Measurements from ENCODE around the gene GPR119. TPM values are rescaled to one million over a fixed set of nuclear protein-coding genes. Genes with fewer than 3 reads are reported as not detected.
A peak's percentile ranks its signal among the peaks of the same experiment; 100 is the strongest.

The GPR119 gene
- total and polyA plus RNA-seq, 2 of the 4 experiments (the other 2 are of a cell fraction), result not detected

DNA sequence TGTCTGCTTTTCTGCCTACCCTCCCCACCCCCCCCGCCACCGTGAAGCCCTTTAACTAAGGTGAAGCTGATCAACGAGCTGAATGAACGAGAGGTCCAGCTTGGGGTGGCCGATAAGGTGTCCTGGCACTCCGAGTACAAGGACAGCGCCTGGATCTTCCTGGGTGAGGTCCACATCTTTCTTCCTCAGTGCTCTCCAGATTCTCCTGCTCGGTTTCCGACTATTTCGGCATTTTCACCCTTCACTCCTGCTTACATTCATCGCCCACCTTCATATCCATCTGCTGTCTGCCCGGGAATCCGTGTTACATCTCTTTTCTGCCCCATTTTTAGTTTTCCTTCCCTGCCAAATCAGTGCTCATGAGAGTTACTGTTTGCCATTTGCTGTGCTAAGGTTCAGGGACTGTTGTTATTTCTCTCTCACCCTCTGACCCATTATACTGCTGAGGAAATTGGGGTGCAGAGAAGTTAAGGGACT lies 16.8 kb upstream of the GPR119 start:
- TSS peak; percentile 49 for BruUV-seq (replicated peaks)
- dilution Hi-C loops (cut with HindIII; ENCODE audit: low sequenced_read_pairs, unreplicated experiment), result no loop called here
- in situ Hi-C loops (cut with MboI; ENCODE audit: low sequenced_read_pairs), result no loop called here
- Histone ChIP-seq H2BK20ac (ENCODE audit: low read depth, low read length) (no peak overlapping the region), H3K9ac (ENCODE audit: low read depth, low read length) (peak overlapping the region; percentile 79), H3K14ac (replicated peaks; ENCODE audit: low read depth, low read length) (no peak overlapping the region; the same call in 1 of the 2 replicates), H2BK120ac (ENCODE audit: low read depth, low read length) (no peak overlapping the region), H2AFZ (replicated peaks; ENCODE audit: low read length, poor library complexity) (peak overlapping the region; percentile 87), H3K27ac (ENCODE audit: insufficient read depth, low read length) (peak overlapping the region; percentile 69; the same call in 1 of the 2 replicates), H2AK9ac (replicated peaks; ENCODE audit: low read depth, low read length, poor library complexity) (peak overlapping the region; percentile 69), H4K91ac (ENCODE audit: insufficient read depth, low read depth, low read length) (no peak overlapping the region; the same call in 1 of the 2 replicates), H2BK15ac (ENCODE audit: low read depth, low read length) (no peak overlapping the region), H2BK5ac (ENCODE audit: low read depth, low read length, poor library complexity, severe bottlenecking) (no peak overlapping the region), H4K8ac (ENCODE audit: low read depth in 2 of 2, low read length in 2 of 2) (peak overlapping the region; percentile 32 to 71; a peak in 1 of 4 replicates), H4K20me1 (ENCODE audit: insufficient read depth, low read length) (no peaks in the 10 kb centered on the region), H3K9me3 (ENCODE audit: control insufficient read depth, insufficient read depth, low read length) (no peaks in the 10 kb centered on the region), H3K4ac (ENCODE audit: low read depth, low read length) (peak overlapping the region; percentile 48), H3K27me3 (ENCODE audit: control insufficient read depth, insufficient read depth, low read length) (no peaks in the 10 kb centered on the region; the same call in 1 of the 2 replicates), H2AK5ac (ENCODE audit: low read depth, low read length) (no peak overlapping the region; the same call in 1 of the 2 replicates), H3K79me1 (ENCODE audit: low read depth in 1 of 2, low read length in 2 of 2) (peaks cover 3 to 10% of the 10 kb centered on the region in 2 experiments; a peak in 2 of 4 replicates), H3K18ac (ENCODE audit: low read depth, low read length) (no peak overlapping the region), H3K36me3 (ENCODE audit: control insufficient read depth, insufficient read depth, low read length) (peaks cover 9% of the 10 kb centered on the region; the same call in 1 of the 2 replicates), H3K9me1 (ENCODE audit: insufficient read depth, low read length) (no peaks in the 10 kb centered on the region), H3K4me3 (ENCODE audit: insufficient read depth, low read depth, low read length) (peak overlapping the region; percentile 87), H3K4me2 (ENCODE audit: low read depth, low read length) (peak overlapping the region; percentile 82), H3K23ac (ENCODE audit: low read depth, low read length) (peak overlapping the region; percentile 83; the same call in 1 of the 2 replicates), H3K4me1 (ENCODE audit: control insufficient read depth, insufficient read depth, low read length) (no peaks in the 10 kb centered on the region), H4K5ac (ENCODE audit: low read depth, low read length) (no peak overlapping the region; the same call in 1 of the 2 replicates), H3K56ac (ENCODE audit: extremely low read depth, insufficient read depth, low read length) (peak overlapping the region; percentile 14; the same call in 1 of the 2 replicates)
- intact Hi-C loops (cut with micrococcal nuclease), result no loop called here
- ATAC-seq (ENCODE audit: low read depth) (no peak; the same call in 1 of the 2 replicates), DNase-seq (no peak)
- POLR2A ChIA-PET (ENCODE audit: unreplicated experiment), result interaction anchor here (0.5 kb wide), 1 partner anchor 223 kb away, joined by 5 read pairs; no protein-coding TSS in a partner anchor
- WGBS, 2 experiments (ENCODE audit: extremely low coverage in 2 of 2, insufficient read length in 1 of 2), result 15% methylated on average over 8 of the region's 13 CpGs; no CpG with 5 or more reads in 1 of the 2 experiments
- CTCF ChIA-PET, result interaction anchor here (1.4 kb wide), 1 partner anchor 514 kb away, joined by 4 read pairs; no protein-coding TSS in a partner anchor
- TF ChIP-seq SMC3 (IDR thresholded peaks at IDR 0.05; ENCODE audit: low read depth, low read length) (no peak), RCOR1 (IDR thresholded peaks at IDR 0.05; ENCODE audit: insufficient replicate concordance, low read length) (no peak), CEBPB (IDR thresholded peaks at IDR 0.05; ENCODE audit: low read depth, low read length) (no peak), RAD21 (IDR thresholded peaks at IDR 0.05; ENCODE audit: low read length) (no peak), CHD1 (IDR thresholded peaks at IDR 0.05; ENCODE audit: low read depth, low read length) (no peak), POLR2A (IDR thresholded peaks at IDR 0.05; ENCODE audit: low read depth, low read length) (no peak), USF2 (IDR thresholded peaks at IDR 0.05; ENCODE audit: low read depth, low read length) (no peak), BHLHE40 (IDR thresholded peaks at IDR 0.05; ENCODE audit: low read depth, low read length) (no peak), FOS (IDR thresholded peaks at IDR 0.05; ENCODE audit: low read depth, low read length) (no peak), RFX5 (IDR thresholded peaks at IDR 0.05; ENCODE audit: low read depth, low read length) (no peak), NFE2L2 (IDR thresholded peaks at IDR 0.05; ENCODE audit: low read depth, low read length) (no peak), MAFK (IDR thresholded peaks at IDR 0.05; ENCODE audit: low read depth, low read length) (no peak), MXI1 (IDR thresholded peaks at IDR 0.05; ENCODE audit: borderline replicate concordance, low read depth, low read length) (no peak)
- TF ChIP-seq, protein P1, sequence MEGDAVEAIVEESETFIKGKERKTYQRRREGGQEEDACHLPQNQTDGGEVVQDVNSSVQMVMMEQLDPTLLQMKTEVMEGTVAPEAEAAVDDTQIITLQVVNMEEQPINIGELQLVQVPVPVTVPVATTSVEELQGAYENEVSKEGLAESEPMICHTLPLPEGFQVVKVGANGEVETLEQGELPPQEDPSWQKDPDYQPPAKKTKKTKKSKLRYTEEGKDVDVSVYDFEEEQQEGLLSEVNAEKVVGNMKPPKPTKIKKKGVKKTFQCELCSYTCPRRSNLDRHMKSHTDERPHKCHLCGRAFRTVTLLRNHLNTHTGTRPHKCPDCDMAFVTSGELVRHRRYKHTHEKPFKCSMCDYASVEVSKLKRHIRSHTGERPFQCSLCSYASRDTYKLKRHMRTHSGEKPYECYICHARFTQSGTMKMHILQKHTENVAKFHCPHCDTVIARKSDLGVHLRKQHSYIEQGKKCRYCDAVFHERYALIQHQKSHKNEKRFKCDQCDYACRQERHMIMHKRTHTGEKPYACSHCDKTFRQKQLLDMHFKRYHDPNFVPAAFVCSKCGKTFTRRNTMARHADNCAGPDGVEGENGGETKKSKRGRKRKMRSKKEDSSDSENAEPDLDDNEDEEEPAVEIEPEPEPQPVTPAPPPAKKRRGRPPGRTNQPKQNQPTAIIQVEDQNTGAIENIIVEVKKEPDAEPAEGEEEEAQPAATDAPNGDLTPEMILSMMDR (conservative IDR thresholded peaks at IDR 0.05; ENCODE audit: low read depth, low read length), result no peak
- TF ChIP-seq, protein P2, sequence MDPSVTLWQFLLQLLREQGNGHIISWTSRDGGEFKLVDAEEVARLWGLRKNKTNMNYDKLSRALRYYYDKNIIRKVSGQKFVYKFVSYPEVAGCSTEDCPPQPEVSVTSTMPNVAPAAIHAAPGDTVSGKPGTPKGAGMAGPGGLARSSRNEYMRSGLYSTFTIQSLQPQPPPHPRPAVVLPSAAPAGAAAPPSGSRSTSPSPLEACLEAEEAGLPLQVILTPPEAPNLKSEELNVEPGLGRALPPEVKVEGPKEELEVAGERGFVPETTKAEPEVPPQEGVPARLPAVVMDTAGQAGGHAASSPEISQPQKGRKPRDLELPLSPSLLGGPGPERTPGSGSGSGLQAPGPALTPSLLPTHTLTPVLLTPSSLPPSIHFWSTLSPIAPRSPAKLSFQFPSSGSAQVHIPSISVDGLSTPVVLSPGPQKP (IDR thresholded peaks at IDR 0.05; ENCODE audit: borderline replicate concordance, low read depth, low read length), result no peak

Measured in IMR-90 (cell line).